T-cell (primary cell): ENCODE measurements around the gene KDM2B. TPM values are rescaled to one million over a fixed set of nuclear protein-coding genes. Genes with fewer than 3 reads are reported as not detected.

Source experiments
- ATAC-seq, 4 experiments: fragments of 200-7000 bp in 3 of 4; fragments of 150-1000 bp in 1 of 4; cut with Tn5 transposase; replicated peaks in 1 of 4; 1 replicate in 3 of 4; 2 replicates in 1 of 4; pipeline ENCODE4 v1.10.0; 2021; ENCODE audit warnings: moderate library complexity in 3 of 4, mild to moderate bottlenecking in 2 of 4, moderate number of reproducible peaks in 1 of 4
- CTCF ChIA-PET, 2 donors: fragments of 300-600 bp; sonication (Branson Sonifier 250); formaldehyde crosslinking; loops; one replicate each; lab custom pipeline; 2022; ENCODE audit warnings: antibody characterized with exemption in 2 of 2; lab: Charles Lee
- POLR2A ChIA-PET, 2 donors: fragments of 300-600 bp; sonication (Branson Sonifier 250); formaldehyde crosslinking; loops; one replicate each; lab custom pipeline; 2022; ENCODE audit warnings: antibody characterized with exemption in 2 of 2; lab: Charles Lee
- DNase-seq, 35 experiments: peaks; one replicate each; pipeline versions ENCODE4 v3.0.0 to v3.0.0-alpha.2; 2013 to 2023
- H3K27ac ChIP-seq: one replicate; pipeline ENCODE4 v1.5.1; 2013; ENCODE audit warnings: low read length
- H3K27me3 ChIP-seq, 2 experiments: replicated peaks in 1 of 2; 1 replicate in 1 of 2; 2 replicates in 1 of 2; pipeline versions ENCODE4 v1.6.1 to v1.7.0; 2013; ENCODE audit warnings: low read length in 1 of 2, mixed read lengths in 1 of 2; ENCODE audit not compliant: control insufficient read depth in 2 of 2, insufficient read depth in 2 of 2; ENCODE audit errors: extremely low read depth in 1 of 2
- H3K36me3 ChIP-seq, 2 donors: 1 replicate in 1 of 2; 2 replicates in 1 of 2; pipeline versions ENCODE4 v1.6.1 to v1.7.0; 2013; ENCODE audit warnings: low read length in 1 of 2; ENCODE audit not compliant: control insufficient read depth in 2 of 2, insufficient read depth in 1 of 2; ENCODE audit errors: extremely low read depth in 1 of 2
- H3K4me1 ChIP-seq, 2 experiments: 1 replicate in 1 of 2; 2 replicates in 1 of 2; pipeline versions ENCODE4 v1.6.1 to v1.7.0; 2013; ENCODE audit warnings: low read length in 2 of 2, mixed read lengths in 1 of 2; ENCODE audit not compliant: insufficient read depth in 2 of 2, control insufficient read depth in 1 of 2; ENCODE audit errors: extremely low read depth in 1 of 2
- H3K4me3 ChIP-seq, 2 donors: 1 replicate in 1 of 2; 2 replicates in 1 of 2; pipeline versions ENCODE4 v1.5.1 to v1.7.0; 2013; ENCODE audit warnings: mild to moderate bottlenecking in 2 of 2, low read length in 1 of 2, moderate library complexity in 1 of 2; ENCODE audit not compliant: control insufficient read depth in 1 of 2; ENCODE audit errors: extremely low read depth in 1 of 2
- H3K9me3 ChIP-seq: 2 replicates; pipeline ENCODE4 v1.7.0; 2013
- H3K27ac Mint-ChIP-seq, 2 donors: one replicate each; pipeline ENCODE4 v1.8.0; 2020 to 2021; ENCODE audit warnings: mild to moderate bottlenecking in 2 of 2, mixed read lengths in 2 of 2
- H3K27me3 Mint-ChIP-seq, 2 donors: one replicate each; pipeline ENCODE4 v1.8.0; 2021 to 2022; ENCODE audit warnings: mixed read lengths in 2 of 2
- H3K36me3 Mint-ChIP-seq: one replicate; pipeline ENCODE4 v1.8.0; 2021; ENCODE audit warnings: mixed read lengths
- H3K4me1 Mint-ChIP-seq, 3 donors: one replicate each; pipeline ENCODE4 v1.8.0; 2020 to 2022; ENCODE audit warnings: mixed read lengths in 3 of 3, mild to moderate bottlenecking in 1 of 3
- H3K4me3 Mint-ChIP-seq, 3 donors: one replicate each; pipeline ENCODE4 v1.8.0; 2020 to 2022; ENCODE audit warnings: mild to moderate bottlenecking in 3 of 3, mixed read lengths in 3 of 3, moderate library complexity in 3 of 3
- H3K9me3 Mint-ChIP-seq, 3 donors: one replicate each; pipeline ENCODE4 v1.8.0; 2020 to 2022; ENCODE audit warnings: mixed read lengths in 3 of 3
- WGBS: methylation state at CpG from one replicate; pipeline ENCODE4 v1.1.5; 2013; ENCODE audit warnings: missing lambda C conversion rate; ENCODE audit not compliant: insufficient coverage; 5-methylcytosine and 5-hydroxymethylcytosine counted together
- total RNA-seq, 35 experiments: library from RNA in 6 of 35; stranded (reverse) in 6 of 35; fragments of 120-200 nt in 1 of 35; gene quantifications; one replicate each; pipeline versions ENCODE4 v1.2.1 to v1.2.4 and lab custom pipeline; 2013 to 2026

Gene KDM2B
- total RNA-seq, 5 donors from 2014 or later (not counting 1 experiment from before 2014, with no cell fraction given) = 74.1 to 102 (median 95.8) TPM

GRCh38 chr12:121531356-121531750 is 49.5 kb downstream of the KDM2B start:
- Histone ChIP-seq H3K4me3 (no peak overlapping the region), H3K27me3 (no peaks in the 10 kb centered on the region), H3K27ac (peak overlapping the region; percentile 69), H3K4me1 (peaks cover 7 to 53% of the 10 kb centered on the region in 2 experiments), H3K9me3 (no peaks in the 10 kb centered on the region), H3K36me3 (peaks cover 0 to 20% of the 10 kb centered on the region in 2 donors)
- Mint-ChIP-seq H3K9me3 (no peaks in the 10 kb centered on the region), H3K27me3 (no peaks in the 10 kb centered on the region), H3K36me3 (peaks cover 21% of the 10 kb centered on the region), H3K4me1 (peaks cover 47 to 58% (median 57%) of the 10 kb centered on the region in 3 donors), H3K27ac (peak overlapping the region; percentile 91 to 95), H3K4me3 (peak overlapping the region in 2 of 3 donors; percentile 25 to 59)
- WGBS = 58% methylated on average over 1 of the region's 1 CpG
- ChIA-PET CTCF (no interaction called here), POLR2A (no interaction called here)
- DNase-seq (peak in 1 of 35 experiments; percentile 25), ATAC-seq (no peak)

DNA sequence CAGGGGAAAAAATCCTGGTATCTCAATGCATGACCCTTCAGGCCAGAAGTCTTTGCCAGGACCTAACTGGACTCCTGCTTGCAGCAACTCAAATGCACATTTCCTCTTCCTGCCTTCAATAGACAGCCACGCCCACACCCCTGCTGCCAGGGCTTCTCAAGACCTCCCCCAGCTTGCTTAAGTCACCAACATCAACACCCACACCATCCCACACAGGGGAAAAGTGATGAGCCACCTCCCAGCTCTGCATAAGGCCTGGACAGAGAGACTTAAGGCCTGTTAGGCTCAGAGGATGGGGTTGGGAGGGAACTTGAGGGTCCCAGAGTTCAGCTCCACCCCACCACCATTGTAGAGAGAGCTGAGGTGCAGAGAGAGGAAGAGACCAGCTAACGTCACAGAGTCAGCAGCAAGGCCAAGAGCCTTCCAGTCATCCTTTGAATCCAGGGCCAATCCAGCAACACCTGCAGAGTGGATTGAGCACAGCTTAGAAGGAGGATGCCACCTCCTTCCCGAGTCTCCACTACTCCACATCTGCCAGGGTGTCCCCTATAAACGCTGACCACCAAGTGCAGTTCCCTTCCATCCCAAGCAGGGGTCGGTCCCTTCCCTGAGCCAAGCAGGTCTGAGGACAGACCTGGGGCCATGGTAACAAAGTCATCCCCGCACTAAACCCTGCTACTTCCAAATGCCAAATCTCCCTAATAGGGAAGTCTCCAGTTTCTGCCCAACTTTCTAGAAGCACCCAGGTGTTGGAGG is 50.0 kb downstream of the KDM2B start:
- Mint-ChIP-seq H3K27ac (peak overlapping the region; percentile 91 to 95), H3K27me3 (no peaks in the 10 kb centered on the region), H3K9me3 (no peaks in the 10 kb centered on the region), H3K36me3 (peaks cover 21% of the 10 kb centered on the region), H3K4me3 (peak overlapping the region; percentile 13 to 59 (median 35)), H3K4me1 (peaks cover 41 to 53% (median 51%) of the 10 kb centered on the region in 3 donors)
- peaks cover 7 to 47% of the 10 kb centered on the region in 2 experiments for H3K4me1 ChIP-seq
- peak overlapping the region; percentile 69 for H3K27ac ChIP-seq
- ChIA-PET CTCF (interaction anchor here in 1 of 2 donors (0.5 kb wide), 1 partner anchor 621 kb away, joined by 3 read pairs; no protein-coding TSS in a partner anchor), POLR2A (interaction anchor here in 1 of 2 donors (0.5 kb wide), 2 partner anchors 49 to 136 kb away, joined by 11 read pairs; no protein-coding TSS in a partner anchor)
- DNase-seq (peak; percentile 47 to 86 (median 76)), ATAC-seq (peak; percentile 62 to 85 (median 84))
- H3K27me3 ChIP-seq = no peaks in the 10 kb centered on the region
- H3K9me3 ChIP-seq = no peaks in the 10 kb centered on the region
- no peak overlapping the region for H3K4me3 ChIP-seq
- peaks cover 0 to 21% of the 10 kb centered on the region in 2 donors for H3K36me3 ChIP-seq
- WGBS = 93% methylated on average over 4 of the region's 6 CpGs

DNA sequence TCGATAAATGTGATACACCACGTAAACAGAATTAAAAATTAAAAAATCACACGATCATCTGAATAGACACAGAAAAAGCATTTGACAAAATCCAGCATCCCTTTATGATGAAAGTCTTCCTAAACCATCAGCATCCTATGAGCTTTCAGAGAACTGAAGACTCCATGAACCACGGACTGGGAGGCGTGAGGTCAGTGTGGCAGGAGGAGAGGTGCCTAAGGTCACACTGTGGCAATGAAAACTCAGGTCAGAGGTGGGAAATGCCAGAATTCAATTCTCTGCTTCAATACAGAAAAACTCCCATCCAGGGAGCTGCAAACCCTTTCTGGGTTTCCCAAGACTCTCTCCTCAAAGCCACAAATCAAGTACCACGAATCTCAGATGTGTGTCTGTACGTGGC is 51.6 kb downstream of the KDM2B start:
- DNase-seq (no peak), ATAC-seq (no peak)
- Histone ChIP-seq H3K9me3 (no peaks in the 10 kb centered on the region), H3K4me1 (peaks cover 7 to 31% of the 10 kb centered on the region in 2 experiments), H3K4me3 (no peak overlapping the region), H3K27me3 (no peaks in the 10 kb centered on the region), H3K36me3 (peaks cover 3 to 34% of the 10 kb centered on the region in 2 donors), H3K27ac (no peak overlapping the region)
- H3K27ac Mint-ChIP-seq = peak overlapping the region in 1 of 2 donors; percentile 52
- H3K27me3 Mint-ChIP-seq = no peaks in the 10 kb centered on the region
- peak overlapping the region in 1 of 3 donors; percentile 13 for H3K4me3 Mint-ChIP-seq
- WGBS = no CpG with 5 or more reads among the region's 7 CpGs
- peaks cover 22% of the 10 kb centered on the region for H3K36me3 Mint-ChIP-seq
- ChIA-PET POLR2A (no interaction called here), CTCF (no interaction called here)
- no peaks in the 10 kb centered on the region for H3K9me3 Mint-ChIP-seq
- H3K4me1 Mint-ChIP-seq = peaks cover 30 to 37% (median 36%) of the 10 kb centered on the region in 3 donors

- H3K27me3 ChIP-seq = no peaks in the 10 kb centered on the region
- 99% methylated on average over 7 of the region's 8 CpGs for WGBS
- H3K4me3 ChIP-seq = no peak overlapping the region
- no peaks in the 10 kb centered on the region for H3K9me3 Mint-ChIP-seq
- ATAC-seq (no peak), DNase-seq (no peak)
- H3K4me1 Mint-ChIP-seq = peaks cover 11 to 15% (median 12%) of the 10 kb centered on the region in 3 donors
- no peaks in the 10 kb centered on the region for H3K27me3 Mint-ChIP-seq
- H3K27ac Mint-ChIP-seq = no peak overlapping the region
- peaks cover 13% of the 10 kb centered on the region for H3K36me3 Mint-ChIP-seq
- POLR2A ChIA-PET = interaction anchor here in 1 of 2 donors (0.6 kb wide), 1 partner anchor 229 kb away, joined by 10 read pairs; the partner anchor contains the start of gene CAMKK2
- peaks cover 3 to 40% of the 10 kb centered on the region in 2 donors for H3K36me3 ChIP-seq
- H3K9me3 ChIP-seq = no peaks in the 10 kb centered on the region
- H3K4me1 ChIP-seq = peaks cover 0 to 10% of the 10 kb centered on the region in 2 experiments
- CTCF ChIA-PET = interaction anchor here in 1 of 2 donors (0.5 kb wide), 1 partner anchor 155 kb away, joined by 3 read pairs; no protein-coding TSS in a partner anchor
- H3K4me3 Mint-ChIP-seq = no peak overlapping the region
- no peak overlapping the region for H3K27ac ChIP-seq
These were observed 55.4 kb downstream of the KDM2B start for GRCh38 chr12:121525411-121525810.

GRCh38 chr12:121524196-121524916 is 56.5 kb downstream of the KDM2B start:
- no peak for DNase-seq
- CTCF ChIA-PET = no interaction called here
- H3K27ac Mint-ChIP-seq = no peak overlapping the region

DNA sequence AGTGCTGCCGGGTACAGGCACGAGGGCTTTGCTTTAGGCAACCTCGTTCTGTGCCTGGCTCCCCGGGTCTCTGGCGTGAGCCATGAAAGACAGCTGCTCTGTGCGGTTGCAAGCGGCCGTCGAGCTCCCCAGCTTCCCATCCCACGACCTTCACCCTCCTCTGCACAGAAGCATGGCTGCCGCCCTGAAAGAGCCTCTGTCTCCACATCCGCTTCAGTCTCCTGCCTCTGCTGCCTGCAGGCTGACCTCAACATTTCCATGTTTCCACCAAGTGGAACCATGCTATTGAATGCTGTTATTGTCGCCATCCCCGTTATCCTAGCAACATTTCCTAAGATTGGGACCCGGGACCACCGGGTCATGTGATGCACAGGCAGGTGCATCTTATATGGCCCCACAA is 57.1 kb downstream of the KDM2B start:
- ChIA-PET CTCF (no interaction called here), POLR2A (no interaction called here)
- Mint-ChIP-seq H3K9me3 (no peaks in the 10 kb centered on the region), H3K27me3 (no peaks in the 10 kb centered on the region), H3K36me3 (peaks cover 16% of the 10 kb centered on the region), H3K4me1 (peaks cover under 1 to 7% (median 4%) of the 10 kb centered on the region in 3 donors), H3K4me3 (no peak overlapping the region), H3K27ac (no peak overlapping the region)
- H3K27ac ChIP-seq = no peak overlapping the region
- peaks cover 5 to 57% of the 10 kb centered on the region in 2 donors for H3K36me3 ChIP-seq
- ATAC-seq (no peak), DNase-seq (no peak)
- no peaks in the 10 kb centered on the region for H3K9me3 ChIP-seq
- no peak overlapping the region for H3K4me3 ChIP-seq
- peaks cover 0 to 9% of the 10 kb centered on the region in 2 experiments for H3K4me1 ChIP-seq
- 93% methylated on average over 16 of the region's 16 CpGs for WGBS
- H3K27me3 ChIP-seq = no peaks in the 10 kb centered on the region

More at GRCh38 chr12:121524196-121524916, 56.5 kb downstream of the KDM2B start:
- ATAC-seq = no peak
- peaks cover 14% of the 10 kb centered on the region for H3K36me3 Mint-ChIP-seq
- H3K27ac ChIP-seq = no peak overlapping the region
- H3K4me1 Mint-ChIP-seq = peaks cover 5 to 12% (median 9%) of the 10 kb centered on the region in 3 donors
- no peaks in the 10 kb centered on the region for H3K9me3 Mint-ChIP-seq
- no peak overlapping the region for H3K4me3 Mint-ChIP-seq
- H3K27me3 Mint-ChIP-seq = no peaks in the 10 kb centered on the region
- POLR2A ChIA-PET = no interaction called here
- no peaks in the 10 kb centered on the region for H3K27me3 ChIP-seq
- no peaks in the 10 kb centered on the region for H3K9me3 ChIP-seq
- H3K4me1 ChIP-seq = peaks cover 0 to 9% of the 10 kb centered on the region in 2 experiments
- H3K36me3 ChIP-seq = peaks cover 3 to 51% of the 10 kb centered on the region in 2 donors
- H3K4me3 ChIP-seq = no peak overlapping the region
- 96% methylated on average over 11 of the region's 16 CpGs for WGBS
